HUES48 (cell line): Measurements from ENCODE around the gene NKTR.
"Not testable (repeated sequence)": the region's sequence is repeated elsewhere in the genome, so short reads cannot be mapped to it uniquely, and the experiment has no call there.

Experiments
- H3K27ac ChIP-seq: one replicate; pipeline ENCODE4 v1.7.0; 2013; ENCODE audit warnings: low read depth, low read length, inconsistent platforms
- H3K27me3 ChIP-seq: 2 replicates; pipeline ENCODE4 v1.6.1; 2013; ENCODE audit warnings: mild to moderate bottlenecking, low read length; ENCODE audit not compliant: control insufficient read depth, insufficient read depth
- H3K36me3 ChIP-seq: 2 replicates; pipeline ENCODE4 v1.6.1; 2013; ENCODE audit warnings: low read length; ENCODE audit not compliant: control insufficient read depth, insufficient read depth
- H3K4me1 ChIP-seq: 2 replicates; pipeline ENCODE4 v1.6.1; 2013; ENCODE audit warnings: mild to moderate bottlenecking, low read length; ENCODE audit not compliant: control insufficient read depth, insufficient read depth
- H3K4me3 ChIP-seq: 2 replicates; pipeline ENCODE4 v1.5.1; 2013; ENCODE audit warnings: mild to moderate bottlenecking, low read depth, low read length
- H3K9ac ChIP-seq: 2 replicates; pipeline ENCODE4 v1.6.1; 2013; ENCODE audit warnings: mild to moderate bottlenecking, low read depth, low read length, moderate library complexity
- H3K9me3 ChIP-seq: 2 replicates; pipeline ENCODE4 v1.6.1; 2013; ENCODE audit warnings: low read length; ENCODE audit not compliant: control insufficient read depth, insufficient read depth

The NKTR gene

GRCh38 chr3:42579346-42579745 is 21.1 kb upstream of the NKTR start:
- H3K9ac ChIP-seq, H3K9me3 ChIP-seq, H3K27ac ChIP-seq, H3K27me3 ChIP-seq, H3K4me3 ChIP-seq: not testable (repeated sequence)
- Histone ChIP-seq H3K36me3 (peaks cover 12% of the 10 kb centered on the region), H3K4me1 (peaks cover 18% of the 10 kb centered on the region)

GRCh38 chr3:42581400-42581708 is 19.1 kb upstream of the NKTR start:
- Histone ChIP-seq H3K27ac (peak overlapping the region; percentile 97), H3K9ac (peak overlapping the region; percentile 68), H3K27me3 (no peaks in the 10 kb centered on the region), H3K36me3 (peaks cover 4% of the 10 kb centered on the region; the same call in 1 of the 2 replicates), H3K4me1 (peaks cover 18% of the 10 kb centered on the region), H3K9me3 (no peaks in the 10 kb centered on the region), H3K4me3 (peak overlapping the region; percentile 77)

- Histone ChIP-seq H3K27ac (peak within 1 kb of the TSS; percentile 97), H3K27me3 (no peaks in the 10 kb centered on the region), H3K9ac (peak within 1 kb of the TSS; percentile 84), H3K36me3 (peaks cover 4% of the 10 kb centered on the region; the same call in 1 of the 2 replicates), H3K9me3 (no peaks in the 10 kb centered on the region), H3K4me3 (peak within 1 kb of the TSS; percentile 77), H3K4me1 (peaks cover 18% of the 10 kb centered on the region)
These were observed 18.6 kb upstream of the NKTR start, which contains the start of gene SEC22C for GRCh38 chr3:42581709-42582473. TSS of gene SEC22C (minus strand) at chr3:42581967. CDS start at chr3:42569046, 12,921 bp downstream.

GRCh38 chr3:42582474-42583070 is 17.9 kb upstream of the NKTR start:
- Histone ChIP-seq H3K9ac (peak overlapping the region; percentile 84), H3K9me3 (no peaks in the 10 kb centered on the region), H3K4me3 (peak overlapping the region; percentile 77), H3K27ac (peak overlapping the region; percentile 97), H3K27me3 (no peaks in the 10 kb centered on the region), H3K4me1 (peaks cover 18% of the 10 kb centered on the region), H3K36me3 (peaks cover 4% of the 10 kb centered on the region; the same call in 1 of the 2 replicates)

GRCh38 chr3:42588625-42589024 is 11.9 kb upstream of the NKTR start:
- Histone ChIP-seq H3K9me3 (no peaks in the 10 kb centered on the region), H3K9ac (no peak overlapping the region), H3K27me3 (no peaks in the 10 kb centered on the region), H3K4me3 (no peak overlapping the region), H3K4me1 (peaks cover 22% of the 10 kb centered on the region), H3K27ac (no peak overlapping the region), H3K36me3 (peaks cover 17% of the 10 kb centered on the region)

GRCh38 chr3:42589382-42590109 is 10.9 kb upstream of the NKTR start:
- Histone ChIP-seq H3K27me3 (no peaks in the 10 kb centered on the region), H3K4me1 (peaks cover 27% of the 10 kb centered on the region), H3K4me3 (peak overlapping the region; percentile 83), H3K9me3 (no peaks in the 10 kb centered on the region), H3K27ac (peak overlapping the region; percentile 69), H3K36me3 (peaks cover 27% of the 10 kb centered on the region), H3K9ac (0 out of 2 replicates have a peak overlapping the region, but pooled peaks have one; percentile 31)

DNA sequence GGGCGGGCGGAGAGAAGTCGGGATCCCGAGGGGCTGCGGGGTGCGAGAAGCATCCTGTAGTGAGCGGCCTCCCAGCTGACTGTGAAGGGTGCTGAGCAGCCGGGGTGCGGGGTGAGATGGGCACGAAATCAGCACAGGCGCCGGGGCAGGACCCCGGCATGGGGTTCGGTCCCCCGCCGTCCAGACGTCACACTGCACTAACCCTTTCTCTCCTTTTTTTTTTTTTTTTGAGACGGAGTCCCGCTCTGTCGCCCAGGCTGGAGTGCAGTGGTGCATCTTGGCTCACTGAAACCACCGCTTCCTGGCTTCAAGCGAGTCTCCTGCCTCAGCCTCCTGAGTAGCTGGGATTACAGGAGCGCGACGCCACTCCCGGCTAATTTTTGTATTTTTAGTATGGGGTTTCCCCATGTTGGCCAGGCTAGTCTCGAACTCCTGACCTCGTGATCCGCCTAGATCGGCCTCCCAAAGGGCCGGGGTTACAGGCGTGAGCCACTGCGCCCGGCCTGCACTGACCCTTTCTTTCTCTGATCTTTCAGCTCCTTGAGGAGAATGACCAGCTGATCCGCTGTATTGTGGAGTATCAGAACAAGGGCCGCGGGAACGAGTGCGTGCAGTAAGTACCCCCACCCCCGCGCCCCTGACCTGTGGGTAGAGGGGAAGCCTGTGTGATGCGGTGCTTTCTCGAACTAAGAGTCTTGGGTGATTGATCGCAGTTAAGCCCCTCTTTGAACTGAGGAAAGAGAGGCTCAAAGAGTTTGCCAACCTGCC is 9.3 kb upstream of the NKTR start:
- Histone ChIP-seq H3K36me3 (peaks cover 39% of the 10 kb centered on the region), H3K27ac (peak overlapping the region; percentile 53)

DNA sequence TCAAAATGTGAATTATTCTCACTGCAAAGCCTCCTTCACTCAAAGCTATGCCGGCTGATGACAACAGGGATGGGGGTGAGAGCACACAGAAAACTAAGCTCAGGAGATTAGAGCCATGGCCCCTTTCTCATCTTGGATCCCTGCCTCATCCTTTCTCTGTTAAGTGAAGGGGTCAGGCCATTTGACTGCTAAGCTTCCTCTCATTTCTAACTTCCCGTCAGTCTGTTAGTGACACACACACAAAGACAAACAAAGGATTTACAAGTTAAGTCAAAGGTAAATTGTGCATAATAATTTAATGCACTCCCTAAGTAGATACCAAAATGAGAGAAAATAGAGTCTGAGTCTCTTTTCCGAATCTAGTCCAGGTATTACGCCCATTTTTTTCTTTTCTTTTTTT is 8.7 kb upstream of the NKTR start:
- peaks cover 46% of the 10 kb centered on the region for H3K36me3 ChIP-seq
- no peaks in the 10 kb centered on the region for H3K27me3 ChIP-seq
- H3K4me1 ChIP-seq: peaks cover 36% of the 10 kb centered on the region

More for the DNA sequence above, 9.3 kb upstream of the NKTR start:
- Histone ChIP-seq H3K27me3 (no peaks in the 10 kb centered on the region), H3K9ac (peak overlapping the region; percentile 77), H3K4me1 (peaks cover 36% of the 10 kb centered on the region), H3K9me3 (no peaks in the 10 kb centered on the region), H3K4me3 (peak overlapping the region; percentile 83)

GRCh38 chr3:42593635-42594034 is 6.9 kb upstream of the NKTR start:
- Histone ChIP-seq H3K27me3 (no peaks in the 10 kb centered on the region), H3K36me3 (peaks cover 47% of the 10 kb centered on the region), H3K4me1 (peaks cover 36% of the 10 kb centered on the region), H3K9ac (no peak overlapping the region), H3K27ac (peak overlapping the region; percentile 77), H3K9me3 (no peaks in the 10 kb centered on the region), H3K4me3 (peak overlapping the region; percentile 10; the same call in 1 of the 2 replicates)

More for the DNA sequence above, 8.7 kb upstream of the NKTR start:
- H3K27ac ChIP-seq: peak overlapping the region; percentile 53
- peak overlapping the region; percentile 83 for H3K4me3 ChIP-seq
- peak overlapping the region; percentile 77 for H3K9ac ChIP-seq
- no peaks in the 10 kb centered on the region for H3K9me3 ChIP-seq

GRCh38 chr3:42595682-42596081 is 4.8 kb upstream of the NKTR start:
- no peak overlapping the region for H3K4me3 ChIP-seq
- H3K4me1 ChIP-seq: peaks cover 29% of the 10 kb centered on the region
- H3K9ac ChIP-seq: no peak overlapping the region
- H3K27me3 ChIP-seq: no peaks in the 10 kb centered on the region
- H3K9me3 ChIP-seq: no peaks in the 10 kb centered on the region
- H3K36me3 ChIP-seq: peaks cover 47% of the 10 kb centered on the region
- H3K27ac ChIP-seq: peak overlapping the region; percentile 77
